ENCODE measurements around the gene FEM1B.

DNA sequence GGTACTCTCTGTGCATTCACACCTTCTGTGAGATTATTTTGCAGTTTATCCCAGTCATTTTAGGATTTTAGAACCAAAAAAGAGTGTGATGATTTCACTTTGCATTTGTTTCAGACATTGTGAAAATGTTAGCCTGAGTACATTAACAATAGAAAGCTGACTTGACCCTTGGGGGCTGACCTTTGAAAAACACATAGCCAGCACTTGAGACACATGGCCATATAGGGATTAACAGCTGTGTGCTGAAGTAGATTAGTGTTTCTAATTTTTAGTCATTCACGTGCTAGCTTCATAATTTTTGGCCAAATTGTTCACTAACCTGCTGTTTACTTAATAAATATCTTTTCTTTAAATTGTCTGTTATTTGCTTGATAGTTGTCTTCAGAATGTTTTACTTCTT is 3.5 kb downstream of the FEM1B start:
- TF ChIP-seq POLR2A (IDR thresholded peaks at IDR 0.05; ENCODE audit: low read depth, low read length) (no peak), EZH2 (IDR thresholded peaks at IDR 0.05; ENCODE audit: borderline replicate concordance, low read depth, low read length, severe bottlenecking) (no peak), JUN (IDR thresholded peaks at IDR 0.05; ENCODE audit: borderline replicate concordance, insufficient read depth, insufficient read length, low read depth) (no peak), MYC (IDR thresholded peaks at IDR 0.05; ENCODE audit: low read depth, low read length) (no peak), POLR2AphosphoS5 (IDR thresholded peaks at IDR 0.05; ENCODE audit: insufficient read depth, low read depth, low read length) (no peak), GATA2 (IDR thresholded peaks at IDR 0.05; ENCODE audit: insufficient read depth, insufficient read length, low read depth, low read length) (no peak), FOS (IDR thresholded peaks at IDR 0.05; ENCODE audit: borderline replicate concordance, insufficient read depth, low read length) (no peak)
- TF ChIP-seq, protein P1, sequence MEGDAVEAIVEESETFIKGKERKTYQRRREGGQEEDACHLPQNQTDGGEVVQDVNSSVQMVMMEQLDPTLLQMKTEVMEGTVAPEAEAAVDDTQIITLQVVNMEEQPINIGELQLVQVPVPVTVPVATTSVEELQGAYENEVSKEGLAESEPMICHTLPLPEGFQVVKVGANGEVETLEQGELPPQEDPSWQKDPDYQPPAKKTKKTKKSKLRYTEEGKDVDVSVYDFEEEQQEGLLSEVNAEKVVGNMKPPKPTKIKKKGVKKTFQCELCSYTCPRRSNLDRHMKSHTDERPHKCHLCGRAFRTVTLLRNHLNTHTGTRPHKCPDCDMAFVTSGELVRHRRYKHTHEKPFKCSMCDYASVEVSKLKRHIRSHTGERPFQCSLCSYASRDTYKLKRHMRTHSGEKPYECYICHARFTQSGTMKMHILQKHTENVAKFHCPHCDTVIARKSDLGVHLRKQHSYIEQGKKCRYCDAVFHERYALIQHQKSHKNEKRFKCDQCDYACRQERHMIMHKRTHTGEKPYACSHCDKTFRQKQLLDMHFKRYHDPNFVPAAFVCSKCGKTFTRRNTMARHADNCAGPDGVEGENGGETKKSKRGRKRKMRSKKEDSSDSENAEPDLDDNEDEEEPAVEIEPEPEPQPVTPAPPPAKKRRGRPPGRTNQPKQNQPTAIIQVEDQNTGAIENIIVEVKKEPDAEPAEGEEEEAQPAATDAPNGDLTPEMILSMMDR (IDR thresholded peaks at IDR 0.05; ENCODE audit: extremely low read depth in 1 of 2, insufficient read depth in 1 of 2, low read depth in 1 of 2, low read length in 2 of 2), result no peak
- TF ChIP-seq, protein P2, sequence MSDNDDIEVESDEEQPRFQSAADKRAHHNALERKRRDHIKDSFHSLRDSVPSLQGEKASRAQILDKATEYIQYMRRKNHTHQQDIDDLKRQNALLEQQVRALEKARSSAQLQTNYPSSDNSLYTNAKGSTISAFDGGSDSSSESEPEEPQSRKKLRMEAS (IDR thresholded peaks at IDR 0.05; ENCODE audit: insufficient read depth, insufficient read length), result no peak
